Nephron (organoid): ENCODE results near the gene FUT8.

ENCODE experiments used
- H3K27ac Mint-ChIP-seq, 3 experiments: 2 replicates each; pipeline ENCODE4 v1.8.0; 2020; ENCODE audit warnings: mixed read lengths in 3 of 3, mild to moderate bottlenecking in 2 of 3, moderate library complexity in 1 of 3
- H3K27me3 Mint-ChIP-seq: 2 replicates; pipeline ENCODE4 v1.8.0; 2021; ENCODE audit warnings: low read depth, mild to moderate bottlenecking, moderate library complexity, mixed read lengths
- H3K36me3 Mint-ChIP-seq: 2 replicates; pipeline ENCODE4 v1.8.0; 2020; ENCODE audit warnings: low read depth, mixed read lengths
- H3K4me1 Mint-ChIP-seq: 2 replicates; pipeline ENCODE4 v1.8.0; 2020; ENCODE audit warnings: mixed read lengths
- H3K4me3 Mint-ChIP-seq, 3 experiments: 2 replicates each; pipeline ENCODE4 v1.8.0; 2020; ENCODE audit warnings: mild to moderate bottlenecking in 3 of 3, mixed read lengths in 3 of 3, moderate library complexity in 2 of 3
- H3K9me3 Mint-ChIP-seq: 2 replicates; pipeline ENCODE4 v1.8.0; 2020; ENCODE audit warnings: mixed read lengths
- CTCF ChIP-seq, 3 experiments: fragments of 200-600 bp; sonication (generic); IDR thresholded peaks; one replicate each; pipeline ENCODE4 v1.5.0; 2021; ENCODE audit warnings: antibody characterized with exemption in 3 of 3; ENCODE audit not compliant: unreplicated experiment in 3 of 3

The FUT8 gene

DNA sequence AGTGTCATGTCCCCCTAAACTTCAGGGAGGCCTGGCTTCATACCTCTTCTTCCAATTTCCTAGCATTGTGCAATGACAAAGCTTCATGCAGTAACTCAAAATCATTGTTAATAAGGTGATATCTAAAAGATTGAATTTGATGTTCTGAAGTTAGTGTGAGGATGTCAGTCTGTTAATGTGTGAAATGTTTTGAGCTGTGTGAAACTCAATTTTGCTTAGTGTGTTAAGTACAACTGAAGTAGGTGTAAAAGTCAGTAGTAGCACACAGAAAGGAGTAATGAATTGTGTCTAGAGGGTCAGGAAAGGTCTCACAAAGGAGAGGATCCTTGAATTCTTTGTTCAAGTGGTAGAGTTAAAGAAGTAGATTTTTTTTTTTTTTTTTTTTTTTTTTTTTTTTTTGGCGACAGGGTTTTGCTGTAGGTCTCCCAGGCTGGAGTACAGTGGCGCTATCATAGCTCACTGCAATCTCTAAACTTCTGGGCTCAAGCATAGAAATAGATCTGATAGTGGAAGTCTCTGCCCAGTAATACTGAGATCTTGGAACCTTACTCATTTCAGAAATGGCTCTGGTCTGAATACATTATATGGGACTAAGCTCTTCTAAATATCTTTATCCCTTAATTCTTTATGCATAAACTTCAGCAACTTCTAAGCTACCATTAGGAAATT is 63.9 kb downstream of the FUT8 start:
- no peak for TF ChIP-seq CTCF (IDR thresholded peaks at IDR 0.05; ENCODE audit: unreplicated experiment in 3 of 3)
- Mint-ChIP-seq H3K27ac (no peak overlapping the region), H3K4me3 (no peak overlapping the region), H3K36me3 (no peaks in the 10 kb centered on the region), H3K4me1 (no peaks in the 10 kb centered on the region), H3K9me3 (no peaks in the 10 kb centered on the region), H3K27me3 (no peaks in the 10 kb centered on the region)

- no peak overlapping the region for H3K27ac Mint-ChIP-seq
- no peaks in the 10 kb centered on the region for H3K4me1 Mint-ChIP-seq
- no peak overlapping the region for H3K4me3 Mint-ChIP-seq
- no peaks in the 10 kb centered on the region for H3K36me3 Mint-ChIP-seq
- no peaks in the 10 kb centered on the region for H3K27me3 Mint-ChIP-seq
- no peaks in the 10 kb centered on the region for H3K9me3 Mint-ChIP-seq
- TF ChIP-seq CTCF (IDR thresholded peaks at IDR 0.05; ENCODE audit: unreplicated experiment in 3 of 3) = no peak
Measured at GRCh38 chr14:65476942-65477318, 64.4 kb downstream of the FUT8 start.

- H3K27me3 Mint-ChIP-seq = no peaks in the 10 kb centered on the region
- no peaks in the 10 kb centered on the region for H3K4me1 Mint-ChIP-seq
- no peak overlapping the region for H3K27ac Mint-ChIP-seq
- H3K9me3 Mint-ChIP-seq = no peaks in the 10 kb centered on the region
- no peak for TF ChIP-seq CTCF (IDR thresholded peaks at IDR 0.05; ENCODE audit: unreplicated experiment in 3 of 3)
- no peaks in the 10 kb centered on the region for H3K36me3 Mint-ChIP-seq
- no peak overlapping the region for H3K4me3 Mint-ChIP-seq
Measured at GRCh38 chr14:65478017-65478416, 65.5 kb downstream of the FUT8 start.

DNA sequence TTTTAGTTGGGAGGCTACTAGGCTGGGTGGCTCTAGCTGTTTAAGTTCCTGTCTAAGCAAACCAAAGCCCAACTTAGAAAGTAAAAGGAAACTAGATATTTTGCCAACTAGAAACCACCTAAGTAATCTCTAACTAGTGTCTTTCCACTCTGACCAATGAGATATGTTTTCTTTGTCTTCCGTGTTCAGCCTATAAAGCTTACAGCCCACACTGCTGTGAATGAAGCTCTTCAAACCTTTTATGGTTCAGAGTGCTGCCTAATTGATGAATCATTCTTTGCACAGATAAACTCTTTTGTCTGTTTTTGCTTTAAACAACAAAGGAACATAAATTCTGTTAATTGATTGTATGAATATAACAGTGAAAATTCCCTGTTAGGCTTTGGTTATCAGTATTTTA is 66.1 kb downstream of the FUT8 start:
- Mint-ChIP-seq H3K27me3 (no peaks in the 10 kb centered on the region), H3K4me3 (no peak overlapping the region), H3K4me1 (no peaks in the 10 kb centered on the region), H3K36me3 (no peaks in the 10 kb centered on the region), H3K27ac (no peak overlapping the region), H3K9me3 (no peaks in the 10 kb centered on the region)
- TF ChIP-seq CTCF (IDR thresholded peaks at IDR 0.05; ENCODE audit: unreplicated experiment in 3 of 3) = no peak

GRCh38 chr14:65479386-65479785 is 66.9 kb downstream of the FUT8 start:
- H3K27ac Mint-ChIP-seq = no peak overlapping the region
- H3K36me3 Mint-ChIP-seq = no peaks in the 10 kb centered on the region
- no peaks in the 10 kb centered on the region for H3K4me1 Mint-ChIP-seq
- no peaks in the 10 kb centered on the region for H3K27me3 Mint-ChIP-seq
- no peak overlapping the region for H3K4me3 Mint-ChIP-seq
- no peaks in the 10 kb centered on the region for H3K9me3 Mint-ChIP-seq
- no peak for TF ChIP-seq CTCF (IDR thresholded peaks at IDR 0.05; ENCODE audit: unreplicated experiment in 3 of 3)

GRCh38 chr14:65482757-65483438 is 70.4 kb downstream of the FUT8 start:
- TF ChIP-seq CTCF (IDR thresholded peaks at IDR 0.05; ENCODE audit: unreplicated experiment in 3 of 3) = no peak
- Mint-ChIP-seq H3K27ac (no peak overlapping the region), H3K36me3 (no peaks in the 10 kb centered on the region), H3K27me3 (no peaks in the 10 kb centered on the region), H3K4me3 (no peak overlapping the region), H3K4me1 (no peaks in the 10 kb centered on the region), H3K9me3 (no peaks in the 10 kb centered on the region)
